Breast epithelium (tissue), 4 donors: ENCODE data around the gene BIN1. TPM values are rescaled to one million over a fixed set of nuclear protein-coding genes. Genes with fewer than 3 reads are reported as not detected.

Source experiments
- DNase-seq, 2 donors: peaks; one replicate each; pipeline ENCODE4 v3.0.0-alpha.2; 2019; ENCODE audit warnings: low spot score in 2 of 2
- H3K27ac ChIP-seq, 2 donors: fragments of 200-600 bp; sonication (generic) in 1 of 2; one replicate each; pipeline ENCODE4 v1.5.1; 2016 to 2019; ENCODE audit warnings: mild to moderate bottlenecking in 1 of 2
- H3K27me3 ChIP-seq, 2 donors: fragments of 200-600 bp; sonication (generic) in 1 of 2; one replicate each; pipeline versions ENCODE4 v1.5.1 to v1.6.0; 2017 to 2019; ENCODE audit warnings: control low read depth in 1 of 2, mild to moderate bottlenecking in 1 of 2
- H3K36me3 ChIP-seq: fragments of 200-600 bp; one replicate; pipeline ENCODE4 v1.5.1; 2019
- H3K4me1 ChIP-seq, 2 donors: fragments of 200-600 bp; sonication (generic); one replicate each; pipeline ENCODE4 v1.5.1; 2016 to 2019; ENCODE audit warnings: control low read depth in 1 of 2
- H3K4me3 ChIP-seq, 3 donors: fragments of 200-600 bp; sonication (generic); 1 replicate in 2 of 3; 2 replicates in 1 of 3; pipeline ENCODE4 v1.5.1; 2016 to 2019; ENCODE audit warnings: mild to moderate bottlenecking in 3 of 3, moderate library complexity in 2 of 3
- H3K9me3 ChIP-seq, 2 donors: fragments of 200-600 bp; sonication (generic) in 1 of 2; one replicate each; pipeline ENCODE4 v1.5.1; 2016 to 2019; ENCODE audit warnings: control low read depth in 1 of 2
- POLR2A ChIP-seq: fragments of 450-650 bp; IDR thresholded peaks from one replicate; pipeline ENCODE4 v1.6.1; 2016; ENCODE audit warnings: antibody characterized with exemption, mild to moderate bottlenecking, moderate library complexity
- POLR2AphosphoS5 ChIP-seq, 3 donors: sonication (generic); formaldehyde crosslinking; IDR thresholded peaks; one replicate each; pipeline ENCODE4 v1.6.1; 2017; ENCODE audit warnings: antibody characterized with exemption in 3 of 3
- intact Hi-C: fragments of 100-400 bp; cut with DNase I; formaldehyde crosslinking; loops from one replicate; pipeline ENCODE4 v1.15.1; 2023; ENCODE audit warnings: low total_unique reads
- total RNA-seq, 3 donors: library from RNA; depleted of rRNA; stranded (reverse); fragments of >200 nt; gene quantifications; one replicate each; pipeline ENCODE4 v1.1.0, GENCODE V29; 2016
- TF ChIP-seq, protein P1 (sequence below), 3 donors: fragments of 450-650 bp; IDR thresholded peaks; one replicate each; pipeline ENCODE4 v1.5.1; 2016 to 2017; ENCODE audit warnings: antibody characterized with exemption in 3 of 3, mild to moderate bottlenecking in 3 of 3, moderate library complexity in 3 of 3

BIN1 gene
- total RNA-seq, 3 donors from 2014 or later, result 30.1 to 74.4 (median 59.3) TPM

DNA sequence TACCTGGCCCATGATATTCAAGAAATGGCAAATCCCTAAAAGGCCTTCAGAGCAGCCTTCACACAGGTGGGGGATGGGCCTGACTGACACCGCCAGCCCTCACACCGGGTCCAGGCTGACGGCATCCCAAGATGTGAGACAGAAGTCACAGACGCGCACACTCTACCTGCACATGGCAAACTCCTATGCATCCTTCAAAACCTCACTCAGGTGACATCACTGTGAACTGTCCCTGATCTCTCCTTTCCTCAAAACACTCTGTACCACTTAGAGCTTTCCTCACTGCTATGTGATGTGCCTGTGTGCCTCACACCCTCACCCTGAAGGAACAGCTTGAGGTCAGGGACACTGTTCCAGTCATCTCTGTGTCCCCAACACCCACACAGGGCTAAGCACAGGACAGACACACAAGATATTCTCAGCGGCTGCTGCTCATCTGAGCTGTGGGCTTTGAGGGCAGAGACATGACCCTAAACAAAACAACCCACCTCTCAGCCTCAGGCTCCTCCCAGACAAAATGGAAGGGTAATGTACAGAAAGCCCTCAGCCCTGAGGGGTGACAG lies 27.5 kb downstream of the BIN1 start:
- no peak for TF ChIP-seq POLR2A
- Histone ChIP-seq H3K9me3 (no peaks in the 10 kb centered on the region), H3K36me3 (no peaks in the 10 kb centered on the region), H3K27me3 (no peaks in the 10 kb centered on the region), H3K4me1 (peaks cover 6 to 13% of the 10 kb centered on the region in 2 donors), H3K4me3 (no peak overlapping the region), H3K27ac (peak overlapping the region in 1 of 2 donors; percentile 88)
- intact Hi-C loops, result no loop called here
- no peak for DNase-seq

DNA sequence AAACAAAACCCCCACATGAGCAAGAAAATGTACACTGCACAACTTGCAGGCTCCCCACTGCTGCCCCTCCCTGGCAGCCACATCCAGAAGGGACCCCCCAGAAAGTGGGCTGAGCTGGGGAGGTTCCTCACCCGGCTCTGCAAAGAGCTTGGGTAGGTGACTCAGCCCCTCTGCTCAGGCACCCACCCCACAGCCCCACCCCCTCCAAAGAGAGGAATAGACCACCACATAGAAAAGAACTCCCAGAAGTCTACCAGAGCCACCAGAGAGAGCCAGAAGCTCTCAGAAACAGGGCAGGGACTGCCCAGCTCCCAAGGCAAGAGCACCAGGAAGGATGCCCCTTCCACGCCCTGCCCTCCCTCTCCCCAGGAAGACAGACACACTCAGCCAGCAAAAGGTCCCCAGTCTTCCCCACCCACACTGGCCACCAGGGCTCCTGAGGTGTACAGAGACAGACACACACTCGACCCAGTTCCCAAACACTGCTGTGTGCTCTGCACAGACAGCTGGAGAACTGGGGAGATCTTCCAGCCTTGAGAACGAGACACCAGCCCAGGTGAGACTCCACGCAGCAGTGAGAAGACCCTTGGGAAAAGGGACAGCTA lies 28.2 kb downstream of the BIN1 start:
- Histone ChIP-seq H3K27ac (peak overlapping the region in 1 of 2 donors; percentile 77), H3K4me3 (no peak overlapping the region), H3K27me3 (no peaks in the 10 kb centered on the region), H3K4me1 (peaks cover under 1 to 13% of the 10 kb centered on the region in 2 donors), H3K36me3 (no peaks in the 10 kb centered on the region), H3K9me3 (no peaks in the 10 kb centered on the region)
- intact Hi-C loops, result no loop called here
- TF ChIP-seq POLR2AphosphoS5 (IDR thresholded peaks at IDR 0.05) (no peak), POLR2A (no peak)
- TF ChIP-seq, protein P1, sequence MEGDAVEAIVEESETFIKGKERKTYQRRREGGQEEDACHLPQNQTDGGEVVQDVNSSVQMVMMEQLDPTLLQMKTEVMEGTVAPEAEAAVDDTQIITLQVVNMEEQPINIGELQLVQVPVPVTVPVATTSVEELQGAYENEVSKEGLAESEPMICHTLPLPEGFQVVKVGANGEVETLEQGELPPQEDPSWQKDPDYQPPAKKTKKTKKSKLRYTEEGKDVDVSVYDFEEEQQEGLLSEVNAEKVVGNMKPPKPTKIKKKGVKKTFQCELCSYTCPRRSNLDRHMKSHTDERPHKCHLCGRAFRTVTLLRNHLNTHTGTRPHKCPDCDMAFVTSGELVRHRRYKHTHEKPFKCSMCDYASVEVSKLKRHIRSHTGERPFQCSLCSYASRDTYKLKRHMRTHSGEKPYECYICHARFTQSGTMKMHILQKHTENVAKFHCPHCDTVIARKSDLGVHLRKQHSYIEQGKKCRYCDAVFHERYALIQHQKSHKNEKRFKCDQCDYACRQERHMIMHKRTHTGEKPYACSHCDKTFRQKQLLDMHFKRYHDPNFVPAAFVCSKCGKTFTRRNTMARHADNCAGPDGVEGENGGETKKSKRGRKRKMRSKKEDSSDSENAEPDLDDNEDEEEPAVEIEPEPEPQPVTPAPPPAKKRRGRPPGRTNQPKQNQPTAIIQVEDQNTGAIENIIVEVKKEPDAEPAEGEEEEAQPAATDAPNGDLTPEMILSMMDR (IDR thresholded peaks at IDR 0.05), result no peak
- DNase-seq, result no peak

DNA sequence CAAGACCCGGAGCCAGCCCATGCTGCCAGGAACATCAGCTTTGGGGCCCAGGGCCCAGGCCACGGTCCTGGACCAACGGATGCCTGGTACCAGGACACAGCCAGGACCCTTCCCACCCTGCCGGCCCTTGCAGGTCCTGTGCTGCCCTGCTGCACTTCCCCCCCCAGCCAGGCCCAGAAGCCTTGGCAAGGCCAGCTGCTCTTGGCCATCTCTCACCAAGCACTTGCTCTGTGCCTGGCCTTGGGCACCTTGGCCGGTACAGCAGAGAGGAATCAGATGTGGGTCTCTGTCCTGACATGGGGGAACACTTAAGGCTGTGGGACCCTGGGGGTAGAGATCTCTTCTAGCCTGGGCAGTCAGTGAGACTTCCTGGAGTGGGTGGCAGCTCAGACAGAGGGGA lies 28.9 kb downstream of the BIN1 start:
- intact Hi-C loops, result no loop called here
- TF ChIP-seq POLR2A (no peak), POLR2AphosphoS5 (IDR thresholded peaks at IDR 0.05) (no peak)
- TF ChIP-seq, protein P1 (IDR thresholded peaks at IDR 0.05), result no peak
- H3K9me3 ChIP-seq, result no peaks in the 10 kb centered on the region
- H3K4me3 ChIP-seq, result no peak overlapping the region
- no peaks in the 10 kb centered on the region for H3K27me3 ChIP-seq
- H3K4me1 ChIP-seq, result peaks cover 0 to 9% of the 10 kb centered on the region in 2 donors
- peak overlapping the region in 1 of 2 donors; percentile 77 for H3K27ac ChIP-seq
- no peaks in the 10 kb centered on the region for H3K36me3 ChIP-seq
- DNase-seq, result no peak

DNA sequence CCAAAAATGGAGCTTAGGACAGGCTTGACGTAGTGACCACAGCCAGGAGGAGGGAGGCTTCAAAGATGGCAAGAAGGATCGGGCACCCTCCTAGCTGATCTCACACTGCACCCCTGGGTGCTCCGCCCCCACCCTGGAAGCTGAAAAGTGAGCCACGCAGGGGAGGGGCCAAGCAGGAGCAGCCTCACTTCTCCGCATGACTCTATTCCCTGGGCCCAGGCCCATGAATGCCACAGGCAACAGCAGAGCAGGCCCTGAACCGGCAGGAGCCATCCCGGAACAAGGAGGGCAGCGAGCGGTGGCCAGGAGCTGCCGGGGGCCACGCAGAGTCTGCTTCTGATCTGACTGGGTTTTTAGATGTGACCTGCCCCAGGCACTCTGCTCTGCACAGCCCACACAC lies 30.0 kb downstream of the BIN1 start:
- H3K36me3 ChIP-seq, result no peaks in the 10 kb centered on the region
- H3K9me3 ChIP-seq, result no peaks in the 10 kb centered on the region
- H3K27ac ChIP-seq, result peak overlapping the region in 1 of 2 donors; percentile 77
- H3K27me3 ChIP-seq, result no peaks in the 10 kb centered on the region
- no peak overlapping the region for H3K4me3 ChIP-seq
- H3K4me1 ChIP-seq, result peaks cover 0 to 4% of the 10 kb centered on the region in 2 donors
- TF ChIP-seq POLR2A (no peak), POLR2AphosphoS5 (IDR thresholded peaks at IDR 0.05) (no peak)
- TF ChIP-seq, protein P1 (IDR thresholded peaks at IDR 0.05), result no peak
- intact Hi-C loops, result no loop called here
- DNase-seq, result no peak

DNA sequence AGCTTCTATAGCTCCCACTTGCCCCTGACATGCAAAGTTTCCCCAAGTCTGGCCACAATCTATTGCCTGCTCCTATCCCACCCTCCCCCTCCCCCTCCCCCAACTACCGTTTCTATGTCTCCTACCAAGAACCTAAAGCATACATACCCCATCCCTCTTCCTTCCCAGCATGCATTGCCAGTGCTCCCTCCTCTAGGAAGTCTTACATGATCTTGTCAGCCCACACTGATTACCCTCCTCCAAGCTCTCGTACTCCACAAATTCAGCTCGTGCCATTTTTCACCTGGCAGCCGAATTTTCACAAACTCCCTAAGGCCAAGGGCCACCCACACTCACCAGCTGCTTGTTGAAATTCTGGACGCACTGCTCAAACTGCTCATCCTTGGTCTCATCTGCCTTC lies 30.7 kb downstream of the BIN1 start:
- Histone ChIP-seq H3K9me3 (no peaks in the 10 kb centered on the region), H3K4me1 (no peaks in the 10 kb centered on the region), H3K4me3 (no peak overlapping the region), H3K27me3 (no peaks in the 10 kb centered on the region), H3K36me3 (no peaks in the 10 kb centered on the region), H3K27ac (peak overlapping the region in 1 of 2 donors; percentile 77)
- intact Hi-C loops, result no loop called here
- DNase-seq, result no peak
- TF ChIP-seq POLR2AphosphoS5 (IDR thresholded peaks at IDR 0.05) (no peak), POLR2A (no peak)
- TF ChIP-seq, protein P1 (IDR thresholded peaks at IDR 0.05), result no peak
